OCI-LY7 (cell line): ENCODE measurements around the gene ZHX3.

Experiments
- EZH2phosphoT487 ChIP-seq: fragments of 200-600 bp; sonication (generic); IDR thresholded peaks from 2 replicates; pipeline ENCODE4 v1.6.1; 2018; ENCODE audit warnings: low read depth, borderline replicate concordance, mild to moderate bottlenecking, mixed run types, antibody characterized with exemption, low read length, moderate library complexity, mixed read lengths
- TF ChIP-seq, protein P1 (sequence below): fragments of 200-600 bp; sonication (generic); conservative IDR thresholded peaks from 2 replicates; pipeline ENCODE4 v1.5.1; 2014; ENCODE audit warnings: mild to moderate bottlenecking, antibody characterized with exemption, low read length, moderate library complexity, mixed read lengths

DNA sequence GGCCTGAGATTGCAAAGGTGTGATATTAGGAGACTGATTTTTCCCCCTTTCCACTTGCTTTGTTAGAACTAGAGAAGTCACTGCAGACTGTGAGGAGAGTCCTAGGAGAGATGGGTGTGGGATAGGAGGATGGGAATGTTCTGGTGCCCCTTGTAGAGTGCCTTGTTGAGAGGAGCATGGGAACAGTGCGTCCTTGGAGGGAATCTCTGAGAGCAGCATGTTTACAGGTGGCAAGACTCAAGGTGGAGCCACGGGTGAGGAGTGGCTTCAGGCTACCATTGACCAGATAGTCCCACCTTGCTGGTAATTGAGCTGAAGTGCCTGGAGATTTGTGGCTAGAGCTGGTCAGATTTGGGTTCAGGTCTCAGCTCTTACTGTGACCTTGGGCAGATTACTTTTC is 174.2 kb downstream of the ZHX3 start:
- TF ChIP-seq, protein P1, sequence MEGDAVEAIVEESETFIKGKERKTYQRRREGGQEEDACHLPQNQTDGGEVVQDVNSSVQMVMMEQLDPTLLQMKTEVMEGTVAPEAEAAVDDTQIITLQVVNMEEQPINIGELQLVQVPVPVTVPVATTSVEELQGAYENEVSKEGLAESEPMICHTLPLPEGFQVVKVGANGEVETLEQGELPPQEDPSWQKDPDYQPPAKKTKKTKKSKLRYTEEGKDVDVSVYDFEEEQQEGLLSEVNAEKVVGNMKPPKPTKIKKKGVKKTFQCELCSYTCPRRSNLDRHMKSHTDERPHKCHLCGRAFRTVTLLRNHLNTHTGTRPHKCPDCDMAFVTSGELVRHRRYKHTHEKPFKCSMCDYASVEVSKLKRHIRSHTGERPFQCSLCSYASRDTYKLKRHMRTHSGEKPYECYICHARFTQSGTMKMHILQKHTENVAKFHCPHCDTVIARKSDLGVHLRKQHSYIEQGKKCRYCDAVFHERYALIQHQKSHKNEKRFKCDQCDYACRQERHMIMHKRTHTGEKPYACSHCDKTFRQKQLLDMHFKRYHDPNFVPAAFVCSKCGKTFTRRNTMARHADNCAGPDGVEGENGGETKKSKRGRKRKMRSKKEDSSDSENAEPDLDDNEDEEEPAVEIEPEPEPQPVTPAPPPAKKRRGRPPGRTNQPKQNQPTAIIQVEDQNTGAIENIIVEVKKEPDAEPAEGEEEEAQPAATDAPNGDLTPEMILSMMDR: no peak
- TF ChIP-seq EZH2phosphoT487: no peak
